Body of pancreas (tissue), 4 donors: ENCODE results near the gene MAEL. TPM values are rescaled to one million over a fixed set of nuclear protein-coding genes. Genes with fewer than 3 reads are reported as not detected.

Source experiments
- ATAC-seq: fragments of 150-250 bp; one replicate; pipeline ENCODE4 v1.9.1; 2016
- DNase-seq, 4 donors: peaks; one replicate each; pipeline ENCODE4 v3.0.0-alpha.2; 2019
- H3K27ac ChIP-seq, 4 donors: fragments of 200-600 bp; sonication (generic); 1 replicate in 3 of 4; 2 replicates in 1 of 4; pipeline versions ENCODE4 v1.5.1 to v1.6.1; 2016 to 2019; ENCODE audit warnings: mild to moderate bottlenecking in 1 of 4, mixed read lengths in 1 of 4, moderate library complexity in 1 of 4
- H3K27me3 ChIP-seq, 2 donors: fragments of 200-600 bp; sonication (generic); one replicate each; pipeline ENCODE4 v1.6.0; 2016; ENCODE audit warnings: mild to moderate bottlenecking in 1 of 2
- H3K36me3 ChIP-seq, 2 donors: fragments of 200-600 bp; sonication (generic); replicated peaks in 1 of 2; 2 replicates each; pipeline ENCODE4 v1.5.1; 2016; ENCODE audit warnings: low read depth in 2 of 2; ENCODE audit not compliant: insufficient read depth in 1 of 2
- H3K4me1 ChIP-seq: fragments of 200-600 bp; sonication (generic); one replicate; pipeline ENCODE4 v1.6.0; 2016
- H3K4me3 ChIP-seq, 2 donors: fragments of 200-600 bp; sonication (generic); 1 replicate in 1 of 2; 2 replicates in 1 of 2; pipeline ENCODE4 v1.5.1; 2016 to 2019
- H3K9me3 ChIP-seq, 3 donors: fragments of 200-600 bp; sonication (generic); 1 replicate in 2 of 3; 2 replicates in 1 of 3; pipeline ENCODE4 v1.5.1; 2016
- CTCF ChIP-seq, 7 experiments: fragments of 450-650 bp in 4 of 7; fragments of 200-600 bp in 3 of 7; sonication (generic) in 3 of 7; IDR thresholded peaks; one replicate each; pipeline ENCODE4 v1.5.1; 2016 to 2019; ENCODE audit warnings: antibody characterized with exemption in 7 of 7
- POLR2A ChIP-seq, 3 donors: fragments of 450-650 bp; IDR thresholded peaks; one replicate each; pipeline ENCODE4 v1.6.1; 2016; ENCODE audit warnings: antibody characterized with exemption in 3 of 3, mild to moderate bottlenecking in 2 of 3
- WGBS, 2 donors: methylation state at CpG; one replicate each; pipeline ENCODE4 v1.1.5; 2017; 5-methylcytosine and 5-hydroxymethylcytosine counted together
- intact Hi-C: fragments of 100-400 bp; cut with DNase I; formaldehyde crosslinking; loops from one replicate; pipeline ENCODE4 v1.15.1; 2023
- total RNA-seq, 2 donors: library from RNA; depleted of rRNA; stranded (reverse); fragments of >200 nt; gene quantifications; one replicate each; pipeline ENCODE4 v1.1.0, GENCODE V29; 2016

MAEL gene
- total RNA-seq, 2 donors from 2014 or later = not detected

GRCh38 chr1:167060141-167061072 lies 71.3 kb downstream of the MAEL start:
- no peak for TF ChIP-seq POLR2A (IDR thresholded peaks at IDR 0.05)
- no peak for TF ChIP-seq CTCF (IDR thresholded peaks at IDR 0.05)
- WGBS, 2 donors = 57 to 58% methylated on average over 10 of the region's 10 CpGs
- intact Hi-C loops = loop anchor here (10.0 kb wide), 1 partner anchor 624 kb away; no protein-coding TSS in a partner anchor

GRCh38 chr1:167061073-167061464 lies 72.0 kb downstream of the MAEL start:
- intact Hi-C loops = loop anchor here (10.0 kb wide), 1 partner anchor 624 kb away; no protein-coding TSS in a partner anchor

More at GRCh38 chr1:167060141-167061072, 71.3 kb downstream of the MAEL start:
- no peak overlapping the region for H3K4me3 ChIP-seq
- DNase-seq = no peak
- H3K27me3 ChIP-seq = no peaks in the 10 kb centered on the region
- H3K4me1 ChIP-seq = peaks cover 6% of the 10 kb centered on the region
- H3K9me3 ChIP-seq = no peaks in the 10 kb centered on the region
- H3K36me3 ChIP-seq = no peaks in the 10 kb centered on the region
- ATAC-seq = no peak
- H3K27ac ChIP-seq = no peak overlapping the region

DNA sequence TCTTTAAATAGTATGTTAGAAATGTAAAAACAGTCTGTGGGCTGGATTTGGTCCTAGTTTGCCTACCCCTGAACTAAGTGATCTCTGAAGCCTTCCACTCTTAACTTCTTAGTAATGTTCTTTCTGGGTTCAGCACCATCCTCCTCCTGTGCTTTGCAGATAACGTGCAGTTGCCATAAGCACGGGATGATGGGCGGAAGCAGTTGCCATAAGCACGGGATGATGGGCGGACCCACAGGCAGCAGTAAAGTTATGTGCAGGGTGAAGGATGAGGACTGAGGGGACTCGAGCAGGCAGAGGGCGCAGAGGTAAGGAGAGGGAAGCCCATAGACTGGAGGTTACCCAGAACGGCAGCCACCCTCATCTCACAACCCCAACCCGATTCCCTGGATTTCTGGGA lies 75.5 kb downstream of the MAEL start:
- H3K4me1 ChIP-seq = peaks cover 5% of the 10 kb centered on the region
- no peak overlapping the region for H3K4me3 ChIP-seq
- no peak for DNase-seq
- WGBS, 2 donors = 62 to 69% methylated on average over 9 of the region's 9 CpGs
- no peaks in the 10 kb centered on the region for H3K27me3 ChIP-seq
- intact Hi-C loops = loop anchor here (5.0 to 10.0 kb wide), 2 partner anchors 378 to 620 kb away; no protein-coding TSS in a partner anchor
- H3K27ac ChIP-seq = no peak overlapping the region
- no peaks in the 10 kb centered on the region for H3K9me3 ChIP-seq
- TF ChIP-seq CTCF (IDR thresholded peaks at IDR 0.05) = no peak
- H3K36me3 ChIP-seq = no peaks in the 10 kb centered on the region
- ATAC-seq = no peak

More at GRCh38 chr1:167061073-167061464, 72.0 kb downstream of the MAEL start:
- 69 to 78% methylated on average over 3 of the region's 3 CpGs for WGBS, 2 donors
- DNase-seq (no peak), ATAC-seq (no peak)
- Histone ChIP-seq H3K27me3 (no peaks in the 10 kb centered on the region), H3K4me3 (no peak overlapping the region), H3K9me3 (no peaks in the 10 kb centered on the region), H3K36me3 (no peaks in the 10 kb centered on the region), H3K4me1 (peaks cover 6% of the 10 kb centered on the region), H3K27ac (no peak overlapping the region)
- no peak for TF ChIP-seq CTCF (IDR thresholded peaks at IDR 0.05)

DNA sequence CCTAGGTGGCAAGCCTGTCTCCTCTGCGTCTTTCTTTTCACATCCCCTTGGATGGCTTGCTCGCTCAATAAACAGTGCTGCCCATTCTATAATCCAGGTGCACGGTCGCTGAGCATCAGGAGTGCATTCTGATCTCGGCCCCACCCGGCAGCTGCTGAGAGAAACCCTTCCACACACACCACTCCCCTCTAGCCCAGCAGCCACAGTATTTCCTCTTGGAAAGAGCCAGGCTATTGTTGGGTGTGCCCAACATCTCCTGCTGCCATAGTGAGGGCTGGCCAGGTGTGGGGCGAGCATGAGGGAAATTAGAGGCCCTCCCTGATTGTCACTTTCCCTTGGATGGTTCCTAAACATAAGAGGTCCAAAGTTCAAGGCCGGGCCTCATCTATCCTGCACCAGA lies 76.4 kb downstream of the MAEL start:
- no peak for DNase-seq

More for the DNA sequence above, 76.4 kb downstream of the MAEL start:
- H3K36me3 ChIP-seq = no peaks in the 10 kb centered on the region
- TF ChIP-seq CTCF (IDR thresholded peaks at IDR 0.05) = no peak
- TF ChIP-seq POLR2A (IDR thresholded peaks at IDR 0.05) = no peak
- H3K4me3 ChIP-seq = no peak overlapping the region
- H3K9me3 ChIP-seq = no peaks in the 10 kb centered on the region
- no peaks in the 10 kb centered on the region for H3K27me3 ChIP-seq
- intact Hi-C loops = loop anchor here (5.0 to 10.0 kb wide), 2 partner anchors 377 to 619 kb away; no protein-coding TSS in a partner anchor
- ATAC-seq = no peak
- WGBS, 2 donors = 65 to 87% methylated on average over 8 of the region's 8 CpGs
- no peak overlapping the region for H3K27ac ChIP-seq
- H3K4me1 ChIP-seq = peaks cover 5% of the 10 kb centered on the region
